Smooth muscle cell of the brain vasculature (primary cell): Measurements from ENCODE around the gene PITPNC1.
"Not testable (repeated sequence)": the region's sequence is repeated elsewhere in the genome, so short reads cannot be mapped to it uniquely, and the experiment has no call there.

ENCODE experiments used
- DNase-seq: peaks from one replicate; pipeline ENCODE4 v3.0.0-alpha.2; 2012; ENCODE audit warnings: low read depth, low spot score

The PITPNC1 gene

DNA sequence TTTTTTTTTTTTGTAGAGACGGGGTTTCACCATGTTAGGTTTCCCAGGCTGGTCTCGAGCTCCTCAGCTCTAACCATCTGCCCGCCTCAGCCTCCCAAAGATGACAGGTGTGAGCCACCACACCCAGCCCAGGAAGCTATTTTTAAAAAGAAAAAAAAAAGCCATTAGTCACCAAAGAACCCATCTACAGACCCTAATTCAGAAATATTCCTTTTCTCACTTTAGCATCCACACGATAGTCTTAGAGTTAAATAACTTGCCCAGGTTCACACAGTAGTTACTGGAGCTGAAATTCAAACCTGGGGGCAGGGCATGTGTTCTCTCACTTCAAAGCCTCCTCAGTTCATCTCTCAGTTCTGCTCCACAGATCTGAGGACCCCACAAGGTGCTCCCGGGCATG lies 270.4 kb downstream of the PITPNC1 start:
- no peak for DNase-seq

DNA sequence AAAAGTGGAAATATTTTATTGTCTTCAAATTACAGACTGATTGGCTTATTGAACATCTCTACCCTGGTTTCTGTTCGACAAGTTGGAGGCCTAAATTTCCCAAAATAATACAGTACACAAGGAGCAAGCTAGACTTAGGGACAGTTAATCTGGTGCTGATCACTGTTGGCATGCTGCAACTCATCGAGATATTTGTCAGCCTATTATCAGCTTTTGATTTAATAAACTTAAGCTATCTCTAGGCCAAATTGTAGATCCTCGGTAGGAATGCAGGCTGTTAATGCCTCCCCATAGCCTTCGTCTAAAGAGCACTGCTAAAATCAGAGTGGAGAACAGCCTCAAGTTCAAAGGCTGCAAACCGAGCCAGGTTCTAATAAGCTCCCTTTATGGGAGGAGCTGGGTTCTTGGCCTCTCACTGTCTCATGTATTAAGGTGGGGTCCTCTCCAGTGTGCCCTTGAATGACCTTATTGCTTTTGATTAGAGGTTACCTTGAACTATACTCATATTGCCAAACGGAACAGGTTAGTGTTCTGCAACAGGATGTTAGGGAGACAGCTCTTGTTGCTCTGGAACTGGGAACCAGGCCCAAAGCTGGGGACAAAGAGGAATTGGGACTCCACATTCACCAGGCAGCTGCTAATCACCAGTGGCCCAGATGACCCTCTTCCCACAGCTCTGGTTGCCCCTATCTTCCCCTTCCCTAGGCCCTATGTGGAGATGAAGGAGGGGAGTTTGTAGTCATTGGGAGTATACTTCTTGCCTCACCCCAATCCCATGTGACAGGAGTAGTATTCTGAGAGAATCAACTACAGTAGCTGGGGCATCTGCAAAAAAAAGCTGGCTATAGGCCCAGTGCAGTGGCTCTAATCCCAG lies 271.2 kb downstream of the PITPNC1 start:
- DNase-seq: no peak

DNA sequence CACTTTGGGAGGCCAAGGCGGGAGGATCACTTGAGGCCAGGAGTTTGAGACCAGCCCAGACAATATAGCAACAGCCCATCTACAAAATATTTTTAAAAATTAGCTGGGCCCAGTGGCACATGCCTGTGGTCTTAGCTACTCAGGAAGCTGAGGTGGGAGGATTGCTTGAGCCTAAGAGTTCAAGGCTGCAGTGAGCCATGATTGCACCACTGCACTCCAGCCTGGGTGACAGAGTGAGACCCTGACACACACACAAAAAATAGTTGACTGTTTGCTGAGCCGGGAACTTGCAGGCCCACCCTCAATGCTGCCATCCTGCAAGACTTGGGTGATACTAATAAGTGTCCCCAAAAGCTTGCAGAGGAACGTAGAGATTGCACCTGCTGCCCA lies 271.8 kb downstream of the PITPNC1 start:
- not testable (repeated sequence) for DNase-seq

DNA sequence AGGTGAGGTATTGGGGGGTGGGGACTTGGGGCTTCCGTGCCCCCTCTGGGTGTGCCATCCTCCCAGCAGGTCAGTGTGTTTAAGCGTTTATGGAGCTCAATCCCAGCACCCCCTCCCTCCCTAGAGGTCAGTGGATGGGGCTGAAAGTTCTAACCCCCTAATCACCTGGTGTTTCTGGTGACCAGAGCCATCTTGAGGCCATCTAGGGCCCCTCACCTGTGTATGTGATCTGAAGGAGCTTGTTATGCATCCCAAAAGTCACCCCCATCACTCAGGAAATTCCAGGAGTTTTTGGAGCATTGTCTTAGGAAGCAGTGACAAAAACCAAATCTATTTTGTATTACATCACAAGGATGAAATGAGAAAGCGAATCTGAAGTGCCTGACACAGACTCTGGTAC lies 272.8 kb downstream of the PITPNC1 start:
- no peak for DNase-seq

DNA sequence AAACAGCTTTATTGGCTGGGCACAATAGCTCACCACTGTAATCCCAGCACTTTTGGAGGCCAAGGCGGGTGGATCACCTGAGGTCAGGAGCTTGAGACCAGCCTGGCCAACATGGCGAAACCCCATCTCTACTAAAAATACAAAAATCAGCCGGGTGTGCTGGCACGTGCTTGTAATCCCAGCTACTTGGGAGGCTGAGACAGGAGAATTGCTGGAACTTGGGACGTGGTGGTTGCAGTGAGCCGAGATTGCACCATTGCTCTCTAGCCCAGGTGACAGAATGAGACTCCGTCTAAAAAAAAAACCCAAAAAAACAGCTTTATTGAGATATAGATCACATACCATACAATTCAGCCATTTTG lies 274.1 kb downstream of the PITPNC1 start:
- DNase-seq: not testable (repeated sequence)

DNA sequence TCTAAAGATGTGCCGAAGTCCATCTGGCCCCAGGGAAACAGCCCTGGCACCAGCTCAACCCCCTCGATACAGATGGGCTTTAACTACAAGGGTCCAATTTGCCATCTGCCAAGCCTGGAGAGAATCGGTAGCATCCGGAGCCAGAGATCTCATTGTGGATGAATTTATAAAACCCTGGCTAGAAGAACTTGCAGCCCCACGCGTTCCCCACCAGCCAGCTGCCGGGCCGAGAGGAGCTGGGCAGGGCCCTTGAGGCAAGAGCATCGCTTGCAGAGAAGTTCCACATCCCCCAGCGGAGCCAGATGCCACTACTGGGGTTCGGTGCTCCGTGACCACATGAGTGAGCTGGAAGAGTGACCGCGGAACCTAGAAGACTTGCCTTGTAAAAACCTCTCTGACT lies 275.4 kb downstream of the PITPNC1 start:
- no peak for DNase-seq

DNA sequence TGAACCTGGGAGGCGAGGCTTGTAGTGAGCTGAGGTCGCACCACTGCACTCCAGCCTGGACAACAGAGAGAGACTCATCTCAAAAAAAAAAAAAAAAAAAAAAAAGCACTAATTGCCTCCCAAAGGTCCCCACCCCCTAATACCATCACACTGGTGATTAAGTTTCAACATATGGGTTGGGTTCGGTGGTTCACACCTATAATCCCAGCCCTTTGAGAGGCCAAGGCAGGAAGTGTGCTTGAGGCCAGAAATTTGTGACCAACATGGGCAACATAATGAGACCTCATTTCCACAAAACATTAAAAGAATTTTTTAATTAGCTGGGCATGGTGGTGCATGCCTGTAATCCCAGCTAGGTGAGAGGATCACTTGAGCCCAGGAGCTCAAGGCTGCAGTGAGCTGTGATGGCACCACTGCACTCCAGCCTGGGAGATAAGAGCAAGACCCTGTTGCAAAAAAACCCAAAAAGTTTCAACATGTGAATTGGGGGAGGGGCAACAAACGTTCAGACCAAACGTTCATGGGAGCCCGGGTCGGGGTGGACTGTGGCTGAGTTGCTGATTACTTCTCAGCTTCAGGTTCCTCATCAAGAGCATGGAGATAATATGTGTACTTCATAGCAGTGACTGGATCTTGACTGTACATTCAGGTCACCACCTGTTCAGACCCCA lies 278.5 kb downstream of the PITPNC1 start:
- DNase-seq: no peak

DNA sequence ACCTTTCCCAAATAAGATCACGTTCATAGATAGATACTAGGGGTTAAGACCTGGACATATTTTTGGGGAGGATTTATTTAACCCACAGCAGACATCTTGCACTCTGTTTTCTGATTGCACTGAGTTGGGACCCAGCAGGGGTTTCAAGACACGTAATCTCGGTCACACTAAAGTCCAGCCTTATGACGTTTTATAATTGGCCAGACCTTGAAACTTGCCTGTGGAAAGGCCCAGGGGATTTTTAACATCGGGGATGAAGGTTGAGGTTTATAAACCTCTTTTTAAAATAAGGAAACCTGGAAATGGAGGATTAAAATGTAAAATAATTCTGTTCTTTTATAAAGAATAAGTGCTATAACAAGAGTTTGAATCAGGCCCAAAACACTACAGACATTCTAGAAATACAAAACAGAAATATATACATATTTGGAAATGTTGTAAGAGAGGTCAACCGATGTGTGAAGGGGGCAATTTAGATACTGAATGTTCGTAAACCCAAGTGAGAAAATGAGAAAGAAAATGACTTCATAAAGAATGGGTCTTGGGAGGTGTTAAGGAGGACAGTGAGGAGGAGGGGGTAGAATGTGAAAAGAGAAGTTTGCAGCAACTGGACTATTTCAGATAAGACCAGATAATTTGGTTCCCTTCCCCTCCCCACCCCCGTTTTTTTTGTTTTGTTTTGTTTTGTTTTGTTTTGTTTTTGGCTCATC lies 279.6 kb downstream of the PITPNC1 start:
- no peak for DNase-seq

DNA sequence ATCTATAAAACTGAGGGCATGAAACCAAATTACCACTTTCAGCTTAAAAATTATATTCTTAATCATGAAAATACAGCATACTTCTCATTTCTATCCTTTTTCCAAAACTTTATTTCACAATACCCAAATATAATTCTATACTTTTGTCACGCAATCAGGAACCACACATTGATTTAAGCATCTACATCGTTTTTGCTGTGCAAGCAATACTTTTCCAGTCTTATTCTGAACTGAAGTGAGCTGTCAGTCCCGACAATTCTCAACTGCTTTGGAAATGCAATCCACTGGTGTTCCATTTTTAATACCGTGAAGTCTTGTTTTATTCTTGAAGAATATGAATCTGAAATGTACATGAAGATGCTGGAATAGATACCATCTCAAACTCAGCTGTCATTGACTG lies 280.5 kb downstream of the PITPNC1 start:
- no peak for DNase-seq

DNA sequence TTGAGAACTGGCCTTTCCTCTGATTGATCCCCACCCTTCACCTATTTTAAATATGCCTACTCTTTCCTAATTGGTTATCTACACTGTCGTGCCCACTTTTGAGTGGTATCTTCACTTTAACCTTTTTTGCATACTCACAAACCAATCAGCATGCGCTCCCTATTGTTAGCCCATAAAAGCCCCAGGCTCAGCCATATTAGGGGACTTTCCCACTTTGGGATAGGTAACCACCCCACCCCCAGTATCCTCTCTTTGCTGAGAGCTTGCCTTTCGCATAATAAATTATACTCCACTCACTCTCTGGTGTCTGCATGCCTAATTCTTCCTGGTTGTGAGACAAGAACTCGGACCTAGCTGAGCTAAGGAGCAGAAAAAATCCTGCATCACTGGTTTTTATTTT lies 281.2 kb downstream of the PITPNC1 start:
- no peak for DNase-seq

DNA sequence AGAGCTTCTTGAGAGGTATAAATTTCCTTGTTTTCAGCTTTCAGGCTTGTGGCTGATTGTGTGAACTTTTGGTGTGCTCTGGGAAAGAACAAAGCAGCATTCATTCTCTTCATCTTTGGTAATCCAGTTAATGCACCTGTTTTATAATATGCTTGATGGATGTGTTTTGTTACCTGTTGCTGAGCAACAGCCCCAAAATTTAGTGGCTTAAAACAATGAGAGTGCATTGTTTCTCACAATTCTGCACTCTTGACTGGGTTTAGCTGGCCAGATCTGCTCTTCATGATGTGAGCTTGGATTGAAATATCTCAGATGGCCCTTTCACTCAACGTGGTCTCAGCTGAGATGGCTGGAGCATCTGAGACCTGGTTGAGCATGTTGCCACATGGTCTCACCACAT lies 281.9 kb downstream of the PITPNC1 start:
- DNase-seq: no peak

DNA sequence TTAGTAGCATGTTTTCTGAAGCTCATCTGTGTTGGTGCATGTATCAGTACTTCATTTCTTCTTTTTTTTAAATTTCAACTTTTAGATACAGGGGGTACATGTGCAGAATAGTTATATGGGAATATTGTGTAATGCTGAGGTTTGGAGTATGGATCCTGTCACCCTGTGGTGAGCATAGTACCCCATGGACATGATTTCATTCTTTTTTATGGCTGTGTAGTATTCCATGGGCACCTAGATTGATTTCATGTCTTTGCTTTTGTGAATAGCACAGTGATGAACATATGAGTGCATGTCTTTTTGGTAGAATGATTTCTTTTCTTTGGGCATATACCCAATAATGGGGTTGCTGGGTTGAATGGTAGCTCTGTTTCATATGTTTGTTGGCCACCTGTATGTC lies 285.6 kb downstream of the PITPNC1 start:
- DNase-seq: no peak

DNA sequence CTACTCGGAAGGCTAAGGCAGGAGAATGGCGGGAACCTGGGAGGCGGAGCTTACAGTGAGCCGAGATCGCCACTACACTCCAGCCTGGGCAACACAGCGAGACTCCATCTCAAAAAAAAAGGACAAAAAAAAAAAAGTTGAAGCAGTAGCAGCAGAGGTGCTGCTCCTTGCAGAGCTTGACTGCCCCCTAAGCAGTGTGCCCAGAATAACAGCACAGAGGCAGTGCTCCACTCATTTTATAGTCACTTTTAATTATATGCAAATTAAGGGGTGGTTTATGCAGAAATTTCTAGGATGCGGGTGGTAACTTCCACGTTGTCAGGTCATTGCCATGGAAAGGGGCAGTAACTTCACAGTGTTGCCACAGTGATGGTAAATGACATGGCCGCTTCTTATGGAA lies 286.4 kb downstream of the PITPNC1 start:
- DNase-seq: no peak

DNA sequence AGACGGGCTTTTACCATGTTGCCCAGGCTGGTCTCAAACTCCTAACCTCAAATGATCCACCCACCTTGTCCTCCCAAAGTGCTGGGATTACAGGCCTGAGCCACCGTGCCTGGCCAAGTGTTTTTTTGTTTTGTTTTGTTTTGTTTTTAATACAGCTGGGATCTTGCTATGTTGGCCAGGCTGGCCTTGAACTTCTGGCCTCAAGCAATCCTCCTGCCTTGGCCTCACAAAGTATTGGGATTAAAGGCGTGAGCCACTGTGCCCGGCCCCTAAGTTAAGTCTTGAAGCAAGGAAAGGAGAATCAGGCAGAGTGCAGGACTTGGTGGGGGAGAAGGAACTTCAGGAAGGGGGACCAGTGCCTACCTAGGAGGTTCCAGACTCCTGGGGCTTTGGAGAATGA lies 288.9 kb downstream of the PITPNC1 start:
- DNase-seq: no peak

DNA sequence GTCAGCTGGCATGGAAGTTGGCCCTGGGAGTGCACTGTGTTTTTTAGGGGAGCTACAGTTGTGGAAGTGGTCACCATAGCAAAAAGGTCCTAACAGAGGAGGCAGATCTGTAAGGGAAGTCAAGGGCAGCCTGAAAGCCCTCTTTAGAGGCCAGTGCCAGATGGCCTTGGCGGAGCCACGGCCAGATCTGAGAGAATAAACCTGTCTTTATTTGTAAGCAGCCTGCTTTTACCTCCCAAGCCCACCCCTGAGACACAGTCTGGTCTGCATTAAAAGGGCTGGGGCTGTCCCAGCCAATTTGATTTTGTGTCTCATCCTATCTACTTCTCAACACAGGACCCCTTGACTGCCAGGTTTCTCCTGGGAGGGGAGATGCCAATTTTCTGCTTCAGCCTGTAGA lies 289.6 kb downstream of the PITPNC1 start:
- DNase-seq: no peak

DNA sequence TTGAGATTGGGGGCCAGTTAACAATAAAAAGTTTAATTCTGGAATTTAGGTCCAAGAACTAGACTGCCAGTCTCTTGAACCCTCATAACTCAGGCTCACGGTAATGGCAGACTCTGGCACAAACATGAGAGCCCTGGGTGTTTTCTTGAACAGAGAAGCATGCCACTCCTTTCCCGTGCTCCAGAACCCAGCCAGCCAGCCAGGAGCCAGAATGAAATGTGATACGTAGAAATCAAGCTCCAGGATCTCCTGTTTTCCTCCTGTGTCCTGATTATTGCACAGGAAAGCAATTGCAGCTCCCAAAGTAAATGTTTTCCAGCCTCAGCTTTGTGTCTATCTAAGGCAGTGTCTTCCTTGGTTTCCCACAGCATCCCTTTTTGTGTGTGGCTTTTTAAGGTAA lies 294.4 kb downstream of the PITPNC1 start:
- no peak for DNase-seq

DNA sequence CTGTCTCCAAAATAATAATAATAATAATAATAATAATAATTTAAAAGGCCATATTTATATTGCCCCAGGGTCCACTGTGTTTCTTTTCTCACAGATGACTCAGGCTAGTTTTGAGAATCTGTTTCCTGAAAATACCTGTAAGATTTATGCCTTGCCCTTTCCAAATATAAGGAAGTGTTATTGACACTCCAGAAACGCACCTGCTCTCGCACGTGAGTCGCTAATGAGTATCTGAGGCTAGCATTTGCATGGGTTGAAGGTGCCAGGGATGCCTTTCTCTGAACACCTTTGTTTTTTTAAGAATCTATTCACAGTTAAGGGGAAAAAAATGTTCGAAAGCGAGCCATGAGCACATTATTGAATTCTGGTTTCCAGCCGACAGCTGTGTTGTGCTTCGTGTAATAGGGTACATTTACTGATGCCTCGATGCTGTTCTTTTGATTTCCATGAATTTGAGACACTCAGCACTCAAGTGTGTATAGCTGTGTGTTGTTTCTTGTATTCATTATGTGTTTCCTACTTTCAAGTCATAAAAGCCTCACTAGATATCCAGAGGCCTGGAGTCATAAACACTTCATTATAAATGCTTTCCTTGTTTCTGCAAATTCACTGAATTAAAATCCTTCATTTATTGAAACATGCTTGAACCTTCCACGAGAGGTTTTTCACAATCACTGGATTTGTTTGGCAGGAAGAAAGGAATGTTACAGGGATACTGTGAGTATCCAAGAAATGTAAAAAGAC lies 295.7 kb downstream of the PITPNC1 start:
- no peak for DNase-seq

DNA sequence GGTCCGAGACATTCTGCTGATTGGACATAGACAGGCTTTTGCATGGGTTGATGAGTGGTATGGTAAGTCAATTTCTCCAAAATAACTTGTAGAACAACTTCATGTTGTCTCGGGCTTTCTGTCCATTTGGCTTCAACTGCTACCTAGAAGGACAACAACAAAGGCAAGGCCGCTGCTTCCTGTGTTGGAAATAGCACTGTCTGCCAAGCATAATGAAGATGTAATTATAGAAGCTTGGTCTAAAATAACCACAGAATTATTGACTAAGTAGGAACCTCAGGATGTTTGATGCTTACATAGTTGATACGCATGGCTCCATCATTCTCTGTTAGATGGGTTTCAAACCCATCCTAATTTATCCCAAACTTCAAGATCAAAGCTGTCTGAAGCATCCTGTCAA lies 298.4 kb downstream of the PITPNC1 start:
- DNase-seq: no peak

DNA sequence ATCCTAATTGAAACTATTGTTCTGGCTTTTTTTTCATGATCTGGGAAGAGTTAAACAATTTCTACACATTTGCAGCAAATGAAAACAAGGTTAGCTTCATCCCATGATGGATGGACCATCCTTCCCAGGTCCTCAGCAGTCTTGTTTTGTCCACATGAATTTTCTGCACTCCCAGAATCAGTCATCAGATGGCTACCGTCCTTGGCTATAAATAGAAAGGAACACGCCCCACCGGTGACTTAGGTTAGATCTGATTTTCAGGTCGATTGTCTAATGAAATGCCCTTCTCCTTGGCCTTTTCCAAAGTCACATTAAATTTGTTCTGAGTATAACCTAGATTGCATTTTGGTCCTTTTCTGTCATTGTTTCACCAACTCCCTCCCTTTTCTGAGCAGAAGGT lies 299.2 kb downstream of the PITPNC1 start:
- no peak for DNase-seq

DNA sequence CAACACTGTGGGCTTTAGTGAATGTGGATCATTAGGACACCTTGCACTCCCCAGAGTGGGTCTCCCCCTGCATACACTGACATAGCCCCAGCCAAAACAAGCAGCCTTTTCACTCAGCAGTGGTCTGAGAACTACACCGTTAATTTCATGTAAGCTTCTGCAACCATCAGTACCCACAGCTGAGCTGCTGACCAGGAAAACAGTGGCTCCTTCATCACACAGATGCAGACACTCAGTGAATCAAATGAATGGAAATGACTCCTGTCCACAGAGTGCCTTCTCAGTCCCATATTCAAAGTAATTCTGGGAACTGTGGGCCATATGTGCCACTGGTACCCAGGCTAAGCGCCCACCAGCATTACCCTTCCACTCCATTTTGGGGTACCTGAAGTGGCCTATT lies 301.3 kb downstream of the PITPNC1 start:
- no peak for DNase-seq

DNA sequence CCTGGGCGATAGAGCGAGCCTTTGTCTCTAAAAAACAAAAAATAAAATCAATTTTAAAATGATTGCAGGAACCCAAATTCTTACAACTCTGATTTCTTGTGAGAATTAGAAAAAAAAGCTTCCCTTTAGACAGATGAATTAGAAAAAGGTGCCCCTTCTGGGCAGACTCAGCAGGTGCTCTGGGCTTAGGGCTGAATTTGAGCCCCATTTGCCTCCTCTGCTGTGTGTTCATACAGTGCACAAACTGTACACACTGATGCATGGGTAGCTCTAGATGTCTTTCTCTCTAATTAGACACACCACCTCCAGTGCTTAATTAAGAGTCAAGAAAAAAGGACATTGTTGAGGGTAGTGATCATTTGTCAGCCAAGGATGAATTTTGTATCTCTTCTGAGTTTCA lies 302.1 kb downstream of the PITPNC1 start:
- DNase-seq: no peak

DNA sequence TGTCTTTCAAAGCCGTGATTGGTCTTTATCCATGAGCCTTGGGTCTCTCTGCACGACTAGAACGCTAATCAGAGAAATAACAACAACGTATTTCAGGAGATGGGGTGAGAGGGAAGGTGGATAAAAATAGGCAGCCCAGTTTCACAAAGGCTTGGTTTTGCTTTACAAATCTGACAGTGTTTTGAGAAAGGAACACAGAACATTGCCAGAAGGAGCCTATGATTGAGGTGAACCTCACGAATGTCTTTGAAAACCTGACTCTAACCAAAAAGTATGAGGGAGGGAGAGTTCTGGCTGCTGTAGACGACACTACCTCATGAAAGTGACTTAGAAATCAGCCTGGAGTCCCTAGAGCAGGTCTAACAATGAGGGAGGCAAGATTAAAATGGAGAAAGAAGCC lies 302.6 kb downstream of the PITPNC1 start:
- no peak for DNase-seq
